SK-N-SH treated with all-trans-retinoic acid at 6 μM for 48 hours (cell line): ENCODE measurements around the gene P2RX2.

Experiments
- ARNTL ChIP-seq: fragments of 450-650 bp; formaldehyde crosslinking; IDR thresholded peaks from 2 replicates; pipeline ENCODE4 v1.5.0; 2020; ENCODE audit warnings: low read depth, mild to moderate bottlenecking, moderate library complexity, borderline replicate concordance
- ESRRG ChIP-seq: fragments of 250-450 bp; sonication (Bioruptor Pico); IDR thresholded peaks from 2 replicates; pipeline ENCODE4 v1.6.1; 2021; ENCODE audit warnings: mild to moderate bottlenecking
- PATZ1 ChIP-seq: fragments of 250-450 bp; sonication (Bioruptor Pico); IDR thresholded peaks from 2 replicates; pipeline ENCODE4 v1.8.0; 2020; ENCODE audit warnings: mild to moderate bottlenecking, moderate library complexity, borderline replicate concordance
- POU6F1 ChIP-seq: fragments of 250-450 bp; sonication (Bioruptor Pico); IDR thresholded peaks from 2 replicates; pipeline ENCODE4 v1.8.0; 2021; ENCODE audit warnings: low read depth, mild to moderate bottlenecking, moderate library complexity, borderline replicate concordance
- PPARA ChIP-seq: fragments of 250-450 bp; sonication (Bioruptor Pico); IDR thresholded peaks from 2 replicates; pipeline ENCODE4 v1.5.0; 2020; ENCODE audit warnings: mild to moderate bottlenecking, borderline replicate concordance
- RARB ChIP-seq: fragments of 250-450 bp; sonication (Bioruptor Pico); IDR thresholded peaks from 2 replicates; pipeline ENCODE4 v1.8.0; 2021; ENCODE audit warnings: mild to moderate bottlenecking, moderate library complexity
- TCF4 ChIP-seq: fragments of 250-450 bp; sonication (Bioruptor Pico); IDR thresholded peaks from 2 replicates; pipeline ENCODE4 v1.8.0; 2021; ENCODE audit warnings: mild to moderate bottlenecking, moderate library complexity, borderline replicate concordance
- TOX ChIP-seq: fragments of 250-450 bp; sonication (Bioruptor Pico); IDR thresholded peaks from 2 replicates; pipeline ENCODE4 v1.8.0; 2021; ENCODE audit warnings: mild to moderate bottlenecking, moderate library complexity, borderline replicate concordance
- ZC3H10 ChIP-seq: fragments of 250-450 bp; sonication (Bioruptor Pico); IDR thresholded peaks from 2 replicates; pipeline ENCODE4 v1.5.1; 2021; ENCODE audit warnings: mild to moderate bottlenecking, moderate library complexity
- ZFP3 ChIP-seq: fragments of 250-450 bp; sonication (Bioruptor Pico); IDR thresholded peaks from 2 replicates; pipeline ENCODE4 v1.5.0; 2020; ENCODE audit warnings: mild to moderate bottlenecking, moderate library complexity
- ZNF565 ChIP-seq: fragments of 450-650 bp; formaldehyde crosslinking; conservative IDR thresholded peaks from 2 replicates; pipeline ENCODE4 v1.5.0; 2020; ENCODE audit warnings: low read depth, mild to moderate bottlenecking, moderate library complexity
- ZNF70 ChIP-seq: fragments of 450-650 bp; formaldehyde crosslinking; IDR thresholded peaks from 2 replicates; pipeline ENCODE4 v1.5.0; 2020; ENCODE audit warnings: mild to moderate bottlenecking, moderate library complexity
- TF ChIP-seq, protein P1 (sequence below): fragments of 250-450 bp; sonication (Bioruptor Pico); IDR thresholded peaks from 2 replicates; pipeline ENCODE4 v1.5.0; 2020; ENCODE audit warnings: mild to moderate bottlenecking, moderate library complexity
- TF ChIP-seq, protein P2 (sequence below): fragments of 250-450 bp; sonication (Bioruptor Pico); IDR thresholded peaks from 2 replicates; pipeline ENCODE4 v1.5.1; 2020; ENCODE audit warnings: low read depth, mild to moderate bottlenecking, moderate library complexity

- TF ChIP-seq ZFP3 (CRISPR knock-in tag) = no peak
- TF ChIP-seq PPARA (CRISPR knock-in tag) = no peak
- no peak for TF ChIP-seq ZNF565 (CRISPR knock-in tag)
- TF ChIP-seq ZNF70 (CRISPR knock-in tag) = no peak
- no peak for TF ChIP-seq RARB (CRISPR knock-in tag)
- TF ChIP-seq POU6F1 = no peak
- TF ChIP-seq, protein P1, sequence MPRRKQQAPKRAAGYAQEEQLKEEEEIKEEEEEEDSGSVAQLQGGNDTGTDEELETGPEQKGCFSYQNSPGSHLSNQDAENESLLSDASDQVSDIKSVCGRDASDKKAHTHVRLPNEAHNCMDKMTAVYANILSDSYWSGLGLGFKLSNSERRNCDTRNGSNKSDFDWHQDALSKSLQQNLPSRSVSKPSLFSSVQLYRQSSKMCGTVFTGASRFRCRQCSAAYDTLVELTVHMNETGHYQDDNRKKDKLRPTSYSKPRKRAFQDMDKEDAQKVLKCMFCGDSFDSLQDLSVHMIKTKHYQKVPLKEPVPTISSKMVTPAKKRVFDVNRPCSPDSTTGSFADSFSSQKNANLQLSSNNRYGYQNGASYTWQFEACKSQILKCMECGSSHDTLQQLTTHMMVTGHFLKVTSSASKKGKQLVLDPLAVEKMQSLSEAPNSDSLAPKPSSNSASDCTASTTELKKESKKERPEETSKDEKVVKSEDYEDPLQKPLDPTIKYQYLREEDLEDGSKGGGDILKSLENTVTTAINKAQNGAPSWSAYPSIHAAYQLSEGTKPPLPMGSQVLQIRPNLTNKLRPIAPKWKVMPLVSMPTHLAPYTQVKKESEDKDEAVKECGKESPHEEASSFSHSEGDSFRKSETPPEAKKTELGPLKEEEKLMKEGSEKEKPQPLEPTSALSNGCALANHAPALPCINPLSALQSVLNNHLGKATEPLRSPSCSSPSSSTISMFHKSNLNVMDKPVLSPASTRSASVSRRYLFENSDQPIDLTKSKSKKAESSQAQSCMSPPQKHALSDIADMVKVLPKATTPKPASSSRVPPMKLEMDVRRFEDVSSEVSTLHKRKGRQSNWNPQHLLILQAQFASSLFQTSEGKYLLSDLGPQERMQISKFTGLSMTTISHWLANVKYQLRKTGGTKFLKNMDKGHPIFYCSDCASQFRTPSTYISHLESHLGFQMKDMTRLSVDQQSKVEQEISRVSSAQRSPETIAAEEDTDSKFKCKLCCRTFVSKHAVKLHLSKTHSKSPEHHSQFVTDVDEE (CRISPR knock-in tag) = no peak
- TF ChIP-seq TCF4 (CRISPR knock-in tag) = no peak
- TF ChIP-seq, protein P2, sequence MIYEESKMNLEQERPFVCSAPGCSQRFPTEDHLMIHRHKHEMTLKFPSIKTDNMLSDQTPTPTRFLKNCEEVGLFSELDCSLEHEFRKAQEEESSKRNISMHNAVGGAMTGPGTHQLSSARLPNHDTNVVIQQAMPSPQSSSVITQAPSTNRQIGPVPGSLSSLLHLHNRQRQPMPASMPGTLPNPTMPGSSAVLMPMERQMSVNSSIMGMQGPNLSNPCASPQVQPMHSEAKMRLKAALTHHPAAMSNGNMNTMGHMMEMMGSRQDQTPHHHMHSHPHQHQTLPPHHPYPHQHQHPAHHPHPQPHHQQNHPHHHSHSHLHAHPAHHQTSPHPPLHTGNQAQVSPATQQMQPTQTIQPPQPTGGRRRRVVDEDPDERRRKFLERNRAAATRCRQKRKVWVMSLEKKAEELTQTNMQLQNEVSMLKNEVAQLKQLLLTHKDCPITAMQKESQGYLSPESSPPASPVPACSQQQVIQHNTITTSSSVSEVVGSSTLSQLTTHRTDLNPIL (CRISPR knock-in tag) = no peak
- no peak for TF ChIP-seq ARNTL (CRISPR knock-in tag)
- no peak for TF ChIP-seq TOX (CRISPR knock-in tag)
- TF ChIP-seq ESRRG (CRISPR knock-in tag) = no peak
- TF ChIP-seq ZC3H10 (CRISPR knock-in tag) = no peak
- TF ChIP-seq PATZ1 = no peak
Measured at GRCh38 chr12:132577191-132577920, 41.2 kb upstream of the P2RX2 start.
